ENCODE data around the gene DNM1.
"Not testable (repeated sequence)": the region's sequence is repeated elsewhere in the genome, so short reads cannot be mapped to it uniquely, and the experiment has no call there.

DNA sequence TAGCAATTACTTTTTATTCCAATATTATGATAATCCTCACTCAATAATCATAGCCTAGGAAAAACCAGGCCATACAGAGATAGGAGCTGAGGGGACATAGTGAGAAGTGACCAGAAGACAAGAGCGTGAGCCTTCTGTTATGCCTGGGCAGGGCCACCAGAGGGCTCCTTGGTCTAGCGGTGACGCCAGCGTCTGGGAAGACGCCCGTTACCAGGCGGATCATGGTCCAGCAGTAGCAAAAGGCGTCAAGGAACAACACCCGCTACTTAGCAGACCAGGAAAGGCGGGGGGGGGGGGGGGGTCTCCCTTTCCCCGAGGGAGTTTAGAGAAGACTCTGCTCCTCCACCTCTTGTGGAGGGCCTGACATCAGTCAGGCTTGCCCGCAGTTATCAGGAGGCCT, 21.7 kb upstream of the DNM1 start:
- not testable (repeated sequence) for TF ChIP-seq POLR2A (IDR thresholded peaks at IDR 0.05)
- TF ChIP-seq, protein P1, sequence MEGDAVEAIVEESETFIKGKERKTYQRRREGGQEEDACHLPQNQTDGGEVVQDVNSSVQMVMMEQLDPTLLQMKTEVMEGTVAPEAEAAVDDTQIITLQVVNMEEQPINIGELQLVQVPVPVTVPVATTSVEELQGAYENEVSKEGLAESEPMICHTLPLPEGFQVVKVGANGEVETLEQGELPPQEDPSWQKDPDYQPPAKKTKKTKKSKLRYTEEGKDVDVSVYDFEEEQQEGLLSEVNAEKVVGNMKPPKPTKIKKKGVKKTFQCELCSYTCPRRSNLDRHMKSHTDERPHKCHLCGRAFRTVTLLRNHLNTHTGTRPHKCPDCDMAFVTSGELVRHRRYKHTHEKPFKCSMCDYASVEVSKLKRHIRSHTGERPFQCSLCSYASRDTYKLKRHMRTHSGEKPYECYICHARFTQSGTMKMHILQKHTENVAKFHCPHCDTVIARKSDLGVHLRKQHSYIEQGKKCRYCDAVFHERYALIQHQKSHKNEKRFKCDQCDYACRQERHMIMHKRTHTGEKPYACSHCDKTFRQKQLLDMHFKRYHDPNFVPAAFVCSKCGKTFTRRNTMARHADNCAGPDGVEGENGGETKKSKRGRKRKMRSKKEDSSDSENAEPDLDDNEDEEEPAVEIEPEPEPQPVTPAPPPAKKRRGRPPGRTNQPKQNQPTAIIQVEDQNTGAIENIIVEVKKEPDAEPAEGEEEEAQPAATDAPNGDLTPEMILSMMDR (IDR thresholded peaks at IDR 0.05): peak in 3 of 6 experiments; percentile 22 to 55 (median 54)
